Breast epithelium (tissue), 3 donors: Measurements from ENCODE around the gene PCDHB8.

Experiments
- POLR2A ChIP-seq: fragments of 450-650 bp; IDR thresholded peaks from one replicate; pipeline ENCODE4 v1.6.1; 2016; ENCODE audit warnings: antibody characterized with exemption, mild to moderate bottlenecking, moderate library complexity
- POLR2AphosphoS5 ChIP-seq, 3 donors: sonication (generic); formaldehyde crosslinking; IDR thresholded peaks; one replicate each; pipeline ENCODE4 v1.6.1; 2017; ENCODE audit warnings: antibody characterized with exemption in 3 of 3
- TF ChIP-seq, protein P1 (sequence below), 3 donors: fragments of 450-650 bp; IDR thresholded peaks; one replicate each; pipeline ENCODE4 v1.5.1; 2016 to 2017; ENCODE audit warnings: antibody characterized with exemption in 3 of 3, mild to moderate bottlenecking in 3 of 3, moderate library complexity in 3 of 3

DNA sequence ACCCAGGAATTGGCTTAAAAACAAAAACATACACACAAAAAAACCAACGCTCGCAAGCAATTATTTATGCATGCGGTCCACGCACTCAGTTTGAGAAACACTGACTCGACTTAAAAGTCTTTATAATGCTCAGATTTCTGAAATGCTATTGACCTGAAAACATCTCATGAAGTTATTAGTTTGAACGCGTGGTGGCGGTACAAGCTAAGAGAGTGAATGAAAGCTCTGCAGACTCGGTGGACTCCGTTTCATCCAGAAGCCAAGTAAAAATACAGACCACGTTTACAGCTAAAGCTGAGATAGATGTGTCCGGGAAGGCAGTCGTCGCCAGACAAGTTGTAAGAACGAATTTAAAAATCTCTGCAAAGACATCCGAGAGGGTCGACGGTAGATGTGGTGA is 27.8 kb upstream of the PCDHB8 start, which contains the start of gene PCDHB6:
- TF ChIP-seq, protein P1, sequence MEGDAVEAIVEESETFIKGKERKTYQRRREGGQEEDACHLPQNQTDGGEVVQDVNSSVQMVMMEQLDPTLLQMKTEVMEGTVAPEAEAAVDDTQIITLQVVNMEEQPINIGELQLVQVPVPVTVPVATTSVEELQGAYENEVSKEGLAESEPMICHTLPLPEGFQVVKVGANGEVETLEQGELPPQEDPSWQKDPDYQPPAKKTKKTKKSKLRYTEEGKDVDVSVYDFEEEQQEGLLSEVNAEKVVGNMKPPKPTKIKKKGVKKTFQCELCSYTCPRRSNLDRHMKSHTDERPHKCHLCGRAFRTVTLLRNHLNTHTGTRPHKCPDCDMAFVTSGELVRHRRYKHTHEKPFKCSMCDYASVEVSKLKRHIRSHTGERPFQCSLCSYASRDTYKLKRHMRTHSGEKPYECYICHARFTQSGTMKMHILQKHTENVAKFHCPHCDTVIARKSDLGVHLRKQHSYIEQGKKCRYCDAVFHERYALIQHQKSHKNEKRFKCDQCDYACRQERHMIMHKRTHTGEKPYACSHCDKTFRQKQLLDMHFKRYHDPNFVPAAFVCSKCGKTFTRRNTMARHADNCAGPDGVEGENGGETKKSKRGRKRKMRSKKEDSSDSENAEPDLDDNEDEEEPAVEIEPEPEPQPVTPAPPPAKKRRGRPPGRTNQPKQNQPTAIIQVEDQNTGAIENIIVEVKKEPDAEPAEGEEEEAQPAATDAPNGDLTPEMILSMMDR (IDR thresholded peaks at IDR 0.05) = no peak
- TF ChIP-seq POLR2AphosphoS5 (IDR thresholded peaks at IDR 0.05) (no peak), POLR2A (no peak)
